D721Med (cell line): ENCODE data around the gene FDCSP.
A peak's percentile ranks its signal among the peaks of the same experiment; 100 is the strongest.

Experiments
- DNase-seq: peaks from one replicate; pipeline ENCODE4 v3.0.0; 2011; ENCODE audit warnings: low spot score; ENCODE audit not compliant: insufficient read length
- FAIRE-seq: peaks from 2 replicates; lab custom pipeline; 2011; peaks lifted over from hg19 to GRCh38; lab: Jason Lieb, UNC
- TF ChIP-seq, protein P1 (sequence below): IDR thresholded peaks from 2 replicates; pipeline ENCODE4 v1.5.1; 2012; ENCODE audit warnings: mild to moderate bottlenecking, control low read depth; ENCODE audit not compliant: insufficient read depth; ENCODE audit errors: missing control alignments

FDCSP gene

DNA sequence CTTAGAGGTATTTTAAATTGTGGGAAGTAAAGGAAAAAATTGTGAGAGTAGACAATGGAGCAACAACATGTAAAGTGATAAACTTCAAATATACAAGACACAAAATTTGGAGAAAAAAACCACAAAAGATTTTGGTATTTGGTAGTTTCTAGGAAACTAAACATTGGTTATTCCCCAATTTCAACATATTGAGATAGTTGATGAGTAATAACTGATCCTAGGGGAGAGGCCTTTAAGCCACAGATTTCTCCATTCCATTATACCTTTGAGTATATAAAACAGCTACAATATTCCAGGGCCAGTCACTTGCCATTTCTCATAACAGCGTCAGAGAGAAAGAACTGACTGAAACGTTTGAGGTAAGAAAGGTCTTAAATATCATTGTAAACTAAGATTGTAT, at the start of gene FDCSP:
FDCSP (plus strand) TSS at position 301 of the 400 bp plus-strand sequence. CDS start 5,071 bp downstream, outside the sequence.
- DNase-seq = no peak
- no peak for FAIRE-seq
- TF ChIP-seq, protein P1, sequence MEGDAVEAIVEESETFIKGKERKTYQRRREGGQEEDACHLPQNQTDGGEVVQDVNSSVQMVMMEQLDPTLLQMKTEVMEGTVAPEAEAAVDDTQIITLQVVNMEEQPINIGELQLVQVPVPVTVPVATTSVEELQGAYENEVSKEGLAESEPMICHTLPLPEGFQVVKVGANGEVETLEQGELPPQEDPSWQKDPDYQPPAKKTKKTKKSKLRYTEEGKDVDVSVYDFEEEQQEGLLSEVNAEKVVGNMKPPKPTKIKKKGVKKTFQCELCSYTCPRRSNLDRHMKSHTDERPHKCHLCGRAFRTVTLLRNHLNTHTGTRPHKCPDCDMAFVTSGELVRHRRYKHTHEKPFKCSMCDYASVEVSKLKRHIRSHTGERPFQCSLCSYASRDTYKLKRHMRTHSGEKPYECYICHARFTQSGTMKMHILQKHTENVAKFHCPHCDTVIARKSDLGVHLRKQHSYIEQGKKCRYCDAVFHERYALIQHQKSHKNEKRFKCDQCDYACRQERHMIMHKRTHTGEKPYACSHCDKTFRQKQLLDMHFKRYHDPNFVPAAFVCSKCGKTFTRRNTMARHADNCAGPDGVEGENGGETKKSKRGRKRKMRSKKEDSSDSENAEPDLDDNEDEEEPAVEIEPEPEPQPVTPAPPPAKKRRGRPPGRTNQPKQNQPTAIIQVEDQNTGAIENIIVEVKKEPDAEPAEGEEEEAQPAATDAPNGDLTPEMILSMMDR = no peak

GRCh38 chr4:70177090-70177489, 48.8 kb upstream of the FDCSP start:
- DNase-seq (no peak), FAIRE-seq (peak; percentile 71)
- TF ChIP-seq, protein P1 = no peak

DNA sequence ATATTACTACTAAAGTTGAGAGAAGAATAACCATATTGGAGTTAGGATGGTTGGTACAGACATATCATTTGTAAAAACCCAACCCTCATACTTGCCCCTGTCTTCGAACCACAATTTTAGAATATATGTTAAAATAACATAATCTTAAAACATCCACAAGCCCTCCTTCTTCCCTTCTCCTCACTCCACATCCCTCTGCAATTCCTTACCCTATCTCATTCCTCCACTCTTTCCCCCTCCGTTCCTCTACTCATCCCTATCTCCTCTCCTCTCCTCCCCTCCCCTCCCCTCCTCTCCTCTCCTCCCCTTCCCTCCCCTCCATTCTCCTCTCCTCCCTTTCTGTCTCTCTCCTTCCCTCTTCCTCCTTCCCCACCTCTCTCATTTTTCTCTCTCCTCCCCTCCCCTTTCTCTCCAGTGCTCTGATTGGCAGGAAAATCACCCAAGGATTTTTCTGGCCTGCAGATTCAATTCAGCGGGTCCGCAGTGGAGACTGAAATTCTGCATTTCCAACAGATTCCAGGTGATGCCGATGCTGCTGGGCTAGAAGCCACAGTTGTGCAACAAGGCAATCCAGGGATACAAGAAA, 47.8 kb upstream of the FDCSP start:
- FAIRE-seq (no peak), DNase-seq (no peak)
- TF ChIP-seq, protein P1 = no peak

GRCh38 chr4:70179811-70180210, 46.1 kb upstream of the FDCSP start:
- no peak for FAIRE-seq
- DNase-seq = no peak
- TF ChIP-seq, protein P1 = no peak

- TF ChIP-seq, protein P1 = no peak
- DNase-seq = no peak
- no peak for FAIRE-seq
Observed at GRCh38 chr4:70181864-70182263, 44.1 kb upstream of the FDCSP start.

DNA sequence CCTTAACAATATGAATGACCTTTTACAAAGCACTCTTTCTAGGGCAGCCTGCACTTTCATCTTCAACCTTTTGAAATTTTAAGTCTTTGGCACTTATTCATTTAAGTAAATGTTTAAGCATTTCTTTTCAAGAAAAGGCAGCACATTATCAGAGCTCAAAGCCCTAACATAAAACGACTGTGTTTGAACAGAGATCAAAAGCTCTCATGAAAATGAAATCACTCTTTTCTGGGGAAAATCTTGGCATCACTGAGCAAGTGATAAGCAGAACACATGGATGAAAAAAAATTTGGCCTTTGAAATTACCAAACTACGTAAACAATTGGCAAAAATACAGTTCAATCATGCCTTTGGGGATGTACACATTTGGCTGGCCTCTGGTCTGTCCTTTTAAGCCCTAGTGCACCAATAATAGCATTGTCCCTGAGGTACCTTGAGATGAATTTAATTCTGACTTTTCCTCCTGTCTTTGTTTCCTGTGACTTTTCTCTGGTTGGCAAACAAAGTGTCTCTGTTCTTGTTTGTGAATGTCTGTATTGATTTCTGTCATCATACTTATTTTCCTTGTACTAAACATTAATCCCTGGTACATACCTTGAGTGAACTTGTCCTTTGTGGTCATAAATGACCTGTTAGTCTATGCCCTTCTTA, 43.3 kb upstream of the FDCSP start:
- DNase-seq (no peak), FAIRE-seq (peak; percentile 29)
- TF ChIP-seq, protein P1 = no peak
